GM19324 (cell line): ENCODE data around the gene SEPTIN1.
A peak's percentile ranks its signal among the peaks of the same experiment; 100 is the strongest.

Experiments
- ATAC-seq: cut with Tn5 transposase; IDR thresholded peaks from one replicate; pipeline ENCODE4 v1.9.1; 2021; ENCODE audit warnings: mild to moderate bottlenecking, moderate library complexity; ENCODE audit not compliant: unreplicated experiment, low FRiP score

Gene SEPTIN1

GRCh38 chr16:30377812-30378235, 4.5 kb downstream of the SEPTIN1 start:
- peak; percentile 47 for ATAC-seq

- ATAC-seq = no peak
Measured at GRCh38 chr16:30377050-30377811, 5.1 kb downstream of the SEPTIN1 start.

- no peak for ATAC-seq
Measured at GRCh38 chr16:30376461-30376902, 5.9 kb downstream of the SEPTIN1 start.

GRCh38 chr16:30375864-30376263, 6.5 kb downstream of the SEPTIN1 start:
- ATAC-seq = no peak

DNA sequence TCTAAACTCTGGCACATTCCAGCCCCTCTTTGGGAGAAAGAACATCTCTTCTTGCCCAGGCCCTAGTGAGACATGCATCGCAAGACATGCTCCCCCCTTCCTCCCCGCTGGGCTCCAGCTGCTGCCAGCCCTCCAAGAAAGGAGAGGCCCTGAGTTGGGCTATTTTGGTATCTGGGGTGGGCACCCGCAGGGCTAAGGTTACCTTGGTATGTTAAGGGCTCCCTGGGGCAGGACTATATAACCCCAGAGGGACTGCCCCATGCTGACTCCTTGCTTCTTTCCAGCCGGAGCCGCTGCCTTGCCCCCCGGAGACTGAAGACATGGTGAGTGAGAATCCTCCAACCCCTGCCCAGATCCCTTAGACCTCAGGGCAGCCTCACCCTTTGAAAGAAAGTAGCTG, 7.8 kb downstream of the SEPTIN1 start, which contains the start of gene MYL11:
Gene MYL11, plus strand, starts transcription at position 265 of the 400 bp plus-strand sequence. Its CDS starts 56 bp downstream, at position 321.
- ATAC-seq = no peak

GRCh38 chr16:30372725-30373124, 9.6 kb downstream of the SEPTIN1 start:
- no peak for ATAC-seq

DNA sequence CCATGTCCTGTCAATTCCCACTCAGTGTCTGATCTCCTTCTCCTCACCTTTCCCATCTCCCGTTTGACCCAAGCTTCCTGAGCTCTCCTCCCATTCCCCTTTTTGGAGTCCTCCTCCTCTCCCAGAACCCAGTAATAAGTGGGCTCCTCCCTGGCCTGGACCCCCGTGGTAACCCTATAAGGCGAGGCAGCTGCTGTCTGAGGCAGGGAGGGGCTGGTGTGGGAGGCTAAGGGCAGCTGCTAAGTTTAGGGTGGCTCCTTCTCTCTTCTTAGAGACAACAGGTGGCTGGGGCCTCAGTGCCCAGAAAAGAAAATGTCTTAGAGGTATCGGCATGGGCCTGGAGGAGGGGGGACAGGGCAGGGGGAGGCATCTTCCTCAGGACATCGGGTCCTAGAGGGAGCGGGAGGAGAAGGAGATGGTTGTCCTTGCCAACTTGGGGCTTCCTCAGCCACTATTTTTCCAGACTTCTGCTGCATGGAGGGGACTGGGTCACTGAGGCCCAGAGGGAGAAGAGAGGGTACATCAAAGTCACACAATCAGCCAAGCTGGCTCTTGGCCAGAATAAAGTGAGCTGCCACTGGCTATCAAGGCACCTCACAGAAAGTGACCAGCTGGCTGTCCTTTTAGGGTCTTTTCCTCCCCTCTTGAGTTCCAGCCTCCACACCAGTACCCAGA, 10.2 kb downstream of the SEPTIN1 start:
- no peak for ATAC-seq

DNA sequence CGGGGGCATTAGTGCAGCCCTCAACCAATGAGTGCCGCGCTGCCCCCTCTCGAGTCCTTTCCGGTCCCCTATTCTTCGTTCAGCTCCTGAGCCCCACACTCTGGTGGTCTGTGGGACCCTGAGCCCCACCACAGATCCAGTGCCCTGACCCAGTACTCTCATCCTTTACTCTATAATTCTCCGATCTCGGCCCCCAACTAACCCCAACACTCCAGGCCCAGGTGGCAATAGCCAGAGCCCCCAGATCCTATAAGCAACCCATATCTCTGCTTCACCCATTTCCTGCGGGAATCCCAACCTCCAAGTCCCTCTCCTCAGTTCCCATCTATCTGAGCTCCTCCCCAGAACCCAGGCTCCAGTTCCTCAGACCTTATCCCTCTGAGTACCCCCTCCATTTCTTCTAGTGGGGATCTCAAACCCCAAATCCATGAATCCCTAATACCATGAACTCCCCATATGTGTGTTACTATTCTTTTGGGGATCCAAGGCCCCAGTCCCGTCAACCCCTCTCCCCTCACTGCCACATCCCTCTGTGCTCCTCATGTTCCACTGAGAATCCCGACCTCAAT, 11.0 kb downstream of the SEPTIN1 start:
- ATAC-seq = no peak

DNA sequence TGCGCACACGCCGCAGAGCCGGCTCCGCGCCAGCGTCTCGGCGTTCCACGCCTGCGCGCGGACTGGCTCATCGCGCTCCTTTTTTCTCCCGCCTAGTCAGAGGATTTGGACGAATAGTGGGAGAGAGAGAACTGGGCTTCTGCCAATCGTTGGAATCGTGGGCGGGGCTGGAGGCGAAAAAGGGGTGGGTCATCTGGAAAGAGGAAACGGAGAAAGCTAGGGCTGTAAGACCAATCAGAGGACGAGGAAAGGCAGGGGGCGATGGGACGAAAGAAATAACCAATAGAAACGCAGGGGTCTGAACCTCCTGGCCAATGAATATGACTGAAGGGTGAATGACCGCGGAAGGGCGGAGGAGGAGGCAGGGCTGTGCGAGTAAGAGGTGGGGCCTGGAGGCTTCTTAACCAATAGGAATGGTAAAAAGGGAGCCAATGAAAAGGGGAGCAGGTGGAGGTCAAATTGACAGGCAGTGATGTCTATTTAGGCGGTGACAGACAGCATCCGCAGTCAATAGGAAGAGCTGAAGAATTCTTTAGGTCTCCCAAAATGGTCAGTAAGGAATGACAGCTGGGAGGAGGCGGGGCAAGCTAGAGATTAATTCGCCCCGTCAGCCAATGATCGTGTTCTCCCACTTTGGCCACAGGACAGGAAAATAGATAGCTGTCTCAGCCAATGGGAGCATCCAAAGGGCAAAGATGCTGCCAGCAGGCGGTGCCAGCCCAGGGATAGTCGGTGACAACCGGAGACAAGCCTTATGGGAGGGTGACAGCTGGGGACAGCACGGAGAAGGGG, 11.7 kb downstream of the SEPTIN1 start, which contains the start of gene TBC1D10B:
Gene TBC1D10B, minus strand, starts transcription at position 39 of the 792 bp plus-strand sequence. CDS start 311 bp downstream, outside the sequence.
- ATAC-seq = peak; percentile 76

DNA sequence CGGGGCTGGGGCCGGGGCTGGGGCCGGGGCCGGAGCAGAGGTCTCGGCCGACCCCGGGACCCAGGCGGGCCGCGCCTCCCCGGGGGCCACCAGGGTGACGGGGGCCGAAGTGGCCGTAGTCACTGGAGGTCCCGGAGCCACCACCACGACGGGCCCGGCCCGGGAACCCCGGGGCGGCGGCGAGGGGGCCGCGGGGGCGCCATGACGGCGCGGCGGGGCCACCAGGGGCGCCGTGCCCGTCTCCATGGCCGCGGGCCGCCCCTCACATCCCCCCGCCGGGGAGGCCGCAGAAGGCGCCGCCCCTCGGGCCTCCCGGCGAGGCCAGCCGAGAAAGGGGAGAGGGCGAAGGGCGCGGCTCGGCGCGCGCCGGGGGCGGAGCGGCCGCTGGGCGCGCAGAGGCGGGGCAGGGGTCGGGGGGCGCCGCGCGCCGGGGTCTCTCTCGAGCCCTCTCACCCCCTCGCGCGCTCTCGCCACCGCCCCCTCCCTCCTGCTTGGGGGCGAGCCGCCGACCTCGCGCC, 12.4 kb downstream of the SEPTIN1 start:
- no peak for ATAC-seq

- ATAC-seq = no peak
Measured at GRCh38 chr16:30369091-30369937, 13.0 kb downstream of the SEPTIN1 start.

DNA sequence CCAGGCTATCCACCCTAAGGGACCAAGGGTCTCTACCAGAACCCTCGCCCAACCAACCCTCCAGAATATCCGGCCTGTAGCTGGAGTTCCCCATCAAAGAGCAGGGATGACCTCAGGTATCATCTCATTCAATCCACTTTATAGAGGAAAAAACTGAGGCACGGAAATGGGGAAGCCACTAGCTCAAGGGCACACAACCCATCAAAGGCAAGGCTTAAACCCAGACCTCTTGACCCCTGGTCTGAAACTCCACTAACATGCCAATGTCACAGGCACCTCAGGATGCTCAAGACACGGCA, 13.6 kb downstream of the SEPTIN1 start:
- ATAC-seq = no peak

DNA sequence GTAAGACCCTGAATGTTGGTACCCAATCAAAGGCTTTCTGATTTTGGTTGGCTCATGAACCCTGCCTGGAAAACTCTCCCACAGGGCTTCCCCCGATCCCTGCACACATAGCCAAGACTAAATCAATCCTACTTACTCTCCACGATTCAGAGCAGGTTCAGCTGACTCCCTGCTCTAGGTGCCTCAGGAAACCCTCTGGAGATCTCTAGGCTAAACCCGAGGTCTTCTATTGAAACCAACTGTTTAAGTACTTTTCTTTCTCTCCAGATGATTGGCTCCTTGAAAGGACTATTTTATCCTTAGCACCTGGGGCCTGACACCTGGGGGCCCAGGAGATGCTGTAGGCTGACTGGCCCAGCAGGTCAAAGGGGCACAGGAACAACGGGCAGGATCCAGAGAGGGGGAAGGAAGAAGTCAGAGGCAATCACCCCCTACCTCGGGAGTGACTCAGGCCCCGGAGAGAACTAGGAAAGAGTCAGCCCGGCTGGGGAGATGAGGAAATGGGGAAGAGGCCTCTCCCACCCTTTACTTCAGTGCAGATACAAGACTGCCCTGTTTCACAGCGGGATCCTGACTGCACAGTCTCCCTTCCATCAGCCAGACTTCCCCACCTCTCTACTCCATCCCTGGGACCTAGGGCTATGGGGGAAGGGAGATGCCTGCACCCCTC, 14.1 kb downstream of the SEPTIN1 start:
- no peak for ATAC-seq

- ATAC-seq = no peak
Measured at GRCh38 chr16:30367349-30368009, 14.9 kb downstream of the SEPTIN1 start.

DNA sequence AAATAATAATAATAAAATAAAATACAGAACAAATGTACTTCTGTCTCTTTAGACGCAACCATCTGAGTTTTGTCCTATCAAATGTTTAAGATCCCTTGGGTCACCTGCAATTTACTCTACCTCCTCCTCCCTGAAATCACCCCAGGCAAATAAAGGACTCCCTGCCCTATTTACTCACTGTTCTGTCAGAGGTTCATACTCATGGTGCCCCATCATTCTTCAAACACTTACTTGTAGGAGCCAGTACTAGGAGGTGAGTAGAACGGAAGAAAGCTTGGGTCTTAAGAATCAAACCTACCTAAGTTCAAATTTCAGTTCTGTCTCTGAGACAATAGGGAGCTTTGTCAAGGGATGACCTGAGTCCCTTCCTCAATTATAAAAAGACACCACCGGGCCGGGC, 15.8 kb downstream of the SEPTIN1 start:
- ATAC-seq = no peak

- no peak for ATAC-seq
Measured at GRCh38 chr16:30365200-30365599, 17.2 kb downstream of the SEPTIN1 start.

DNA sequence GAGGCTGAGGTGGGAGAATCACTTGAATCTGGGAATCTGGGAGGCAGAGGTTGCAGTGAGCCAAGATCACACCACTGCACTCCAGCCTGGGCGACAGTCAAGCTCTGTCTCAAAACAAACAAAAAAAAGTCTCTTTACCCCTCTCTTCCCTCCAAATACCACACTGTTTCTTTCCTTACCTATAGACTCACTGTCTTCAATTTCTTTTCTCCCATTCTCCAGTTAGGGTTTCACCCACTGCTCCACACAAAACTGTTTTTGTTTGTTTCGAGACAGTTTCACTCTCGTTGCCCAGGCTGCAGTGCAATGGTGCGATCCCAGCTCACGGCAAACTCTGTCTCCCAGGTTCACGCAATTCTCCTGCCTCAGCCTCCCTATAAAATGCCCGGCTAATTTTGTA, 21.2 kb downstream of the SEPTIN1 start:
- ATAC-seq = no peak

DNA sequence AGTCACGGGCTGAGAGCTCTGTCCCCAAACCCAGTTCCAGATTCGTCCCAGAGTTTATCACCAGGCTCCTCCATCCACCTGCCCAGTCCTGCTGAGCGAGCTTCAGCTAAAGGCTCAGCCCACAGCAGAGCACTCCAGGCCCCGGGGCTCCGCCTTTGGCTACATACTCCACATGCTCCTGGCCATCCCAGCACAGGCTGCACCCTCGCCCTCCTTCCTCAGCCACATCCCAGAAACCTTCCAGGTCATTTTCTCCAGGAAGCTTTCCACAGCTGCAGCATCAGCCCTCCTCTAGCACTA, 22.5 kb downstream of the SEPTIN1 start:
- no peak for ATAC-seq
